Tibial artery (tissue), 4 donors: ENCODE measurements around the gene UBE2L5.
A peak's percentile ranks its signal among the peaks of the same experiment; 100 is the strongest.
"Not testable (repeated sequence)": the region's sequence is repeated elsewhere in the genome, so short reads cannot be mapped to it uniquely, and the experiment has no call there.

Experiments
- DNase-seq, 2 donors: peaks; one replicate each; pipeline ENCODE4 v3.0.0-alpha.2; 2019
- H3K27ac ChIP-seq, 2 donors: fragments of 200-600 bp; sonication (generic) in 1 of 2; 1 replicate in 1 of 2; 2 replicates in 1 of 2; pipeline ENCODE4 v1.5.1; 2018 to 2019; ENCODE audit warnings: mild to moderate bottlenecking in 1 of 2
- H3K27me3 ChIP-seq, 2 donors: fragments of 200-600 bp; sonication (generic) in 1 of 2; one replicate each; pipeline versions ENCODE4 v1.5.1 to v1.6.0; 2016 to 2019
- H3K36me3 ChIP-seq, 3 donors: fragments of 200-600 bp; sonication (generic) in 2 of 3; one replicate each; pipeline ENCODE4 v1.5.1; 2016 to 2019; ENCODE audit warnings: mild to moderate bottlenecking in 2 of 3
- H3K4me1 ChIP-seq, 4 donors: fragments of 200-600 bp; sonication (generic) in 2 of 4; 1 replicate in 3 of 4; 2 replicates in 1 of 4; pipeline ENCODE4 v1.5.1; 2016 to 2019
- H3K4me3 ChIP-seq, 2 donors: fragments of 200-600 bp; sonication (generic) in 1 of 2; 1 replicate in 1 of 2; 2 replicates in 1 of 2; pipeline ENCODE4 v1.5.1; 2018 to 2019; ENCODE audit warnings: mild to moderate bottlenecking in 2 of 2
- H3K9me3 ChIP-seq, 3 donors: fragments of 200-600 bp; sonication (generic) in 1 of 3; one replicate each; pipeline ENCODE4 v1.5.1; 2016 to 2019
- CTCF ChIP-seq, 2 experiments: fragments of 200-600 bp in 1 of 2; fragments of 450-650 bp in 1 of 2; IDR thresholded peaks; one replicate each; pipeline ENCODE4 v1.5.1; 2017 to 2019; ENCODE audit warnings: antibody characterized with exemption in 2 of 2, mild to moderate bottlenecking in 1 of 2, moderate library complexity in 1 of 2
- intact Hi-C: fragments of 100-400 bp; cut with DNase I; formaldehyde crosslinking; loops from one replicate; pipeline ENCODE4 v1.15.0; 2023; ENCODE audit warnings: low total_unique reads

UBE2L5 gene

GRCh38 chr13:30446126-30446500, 23.8 kb downstream of the UBE2L5 start:
- no peaks in the 10 kb centered on the region for H3K9me3 ChIP-seq
- no peak for DNase-seq
- no peaks in the 10 kb centered on the region for H3K27me3 ChIP-seq
- H3K27ac ChIP-seq: peak overlapping the region; percentile 79 to 83
- intact Hi-C loops: no loop called here
- H3K36me3 ChIP-seq: no peaks in the 10 kb centered on the region
- peak overlapping the region; percentile 44 to 53 for H3K4me3 ChIP-seq
- peaks cover 0 to 18% (median 8%) of the 10 kb centered on the region in 4 donors for H3K4me1 ChIP-seq
- no peak for TF ChIP-seq CTCF (IDR thresholded peaks at IDR 0.05)

GRCh38 chr13:30448441-30448840, 26.1 kb downstream of the UBE2L5 start:
- Histone ChIP-seq H3K27me3 (no peaks in the 10 kb centered on the region), H3K4me3 (no peak overlapping the region), H3K27ac (no peak overlapping the region), H3K36me3 (no peaks in the 10 kb centered on the region), H3K9me3 (no peaks in the 10 kb centered on the region), H3K4me1 (peaks cover 0 to 18% (median 8%) of the 10 kb centered on the region in 4 donors)
- intact Hi-C loops: no loop called here
- TF ChIP-seq CTCF (IDR thresholded peaks at IDR 0.05): no peak
- no peak for DNase-seq

- intact Hi-C loops: no loop called here
- no peaks in the 10 kb centered on the region for H3K36me3 ChIP-seq
- peaks cover 0 to 16% (median 8%) of the 10 kb centered on the region in 4 donors for H3K4me1 ChIP-seq
- DNase-seq: no peak
- no peaks in the 10 kb centered on the region for H3K27me3 ChIP-seq
- H3K27ac ChIP-seq: no peak overlapping the region
- no peak for TF ChIP-seq CTCF (IDR thresholded peaks at IDR 0.05)
- H3K9me3 ChIP-seq: no peaks in the 10 kb centered on the region
- no peak overlapping the region for H3K4me3 ChIP-seq
Observed at GRCh38 chr13:30450066-30450465, 27.8 kb downstream of the UBE2L5 start.

- DNase-seq, H3K4me3 ChIP-seq, H3K36me3 ChIP-seq, H3K27me3 ChIP-seq, H3K9me3 ChIP-seq, intact Hi-C loops, H3K27ac ChIP-seq: not testable (repeated sequence)
- peaks cover 0 to 12% (median 2%) of the 10 kb centered on the region in 4 donors for H3K4me1 ChIP-seq
Observed at GRCh38 chr13:30451476-30451875, 29.2 kb downstream of the UBE2L5 start.

- Histone ChIP-seq H3K27ac (no peak overlapping the region), H3K4me3 (no peak overlapping the region), H3K36me3 (peaks cover 0 to 9% (median 0%) of the 10 kb centered on the region in 3 donors), H3K9me3 (no peaks in the 10 kb centered on the region), H3K4me1 (peaks cover 0 to 11% (median 2%) of the 10 kb centered on the region in 4 donors), H3K27me3 (no peaks in the 10 kb centered on the region)
- TF ChIP-seq CTCF (IDR thresholded peaks at IDR 0.05): no peak
- DNase-seq: no peak
- intact Hi-C loops: no loop called here
Observed at GRCh38 chr13:30453727-30454126, 31.4 kb downstream of the UBE2L5 start.

- Histone ChIP-seq H3K9me3 (no peaks in the 10 kb centered on the region), H3K27ac (no peak overlapping the region), H3K4me3 (no peak overlapping the region), H3K27me3 (no peaks in the 10 kb centered on the region), H3K4me1 (peaks cover 0 to 11% (median 2%) of the 10 kb centered on the region in 4 donors), H3K36me3 (peaks cover 0 to 15% (median 0%) of the 10 kb centered on the region in 3 donors)
- TF ChIP-seq CTCF (IDR thresholded peaks at IDR 0.05): no peak
- no peak for DNase-seq
- intact Hi-C loops: loop anchor here (5.0 kb wide), 1 partner anchor 448 kb away; no protein-coding TSS in a partner anchor
Observed at GRCh38 chr13:30454991-30455390, 32.7 kb downstream of the UBE2L5 start.
